ENCODE results near the gene WDR3. TPM values are rescaled to one million over a fixed set of nuclear protein-coding genes. Genes with fewer than 3 reads are reported as not detected.

The WDR3 gene
- total and polyA plus RNA-seq, 10 of the 15 experiments (the other 5 are each of a cell fraction or from before 2014, with no cell fraction given) = 24.0 to 66.5 (median 42.9) TPM

DNA sequence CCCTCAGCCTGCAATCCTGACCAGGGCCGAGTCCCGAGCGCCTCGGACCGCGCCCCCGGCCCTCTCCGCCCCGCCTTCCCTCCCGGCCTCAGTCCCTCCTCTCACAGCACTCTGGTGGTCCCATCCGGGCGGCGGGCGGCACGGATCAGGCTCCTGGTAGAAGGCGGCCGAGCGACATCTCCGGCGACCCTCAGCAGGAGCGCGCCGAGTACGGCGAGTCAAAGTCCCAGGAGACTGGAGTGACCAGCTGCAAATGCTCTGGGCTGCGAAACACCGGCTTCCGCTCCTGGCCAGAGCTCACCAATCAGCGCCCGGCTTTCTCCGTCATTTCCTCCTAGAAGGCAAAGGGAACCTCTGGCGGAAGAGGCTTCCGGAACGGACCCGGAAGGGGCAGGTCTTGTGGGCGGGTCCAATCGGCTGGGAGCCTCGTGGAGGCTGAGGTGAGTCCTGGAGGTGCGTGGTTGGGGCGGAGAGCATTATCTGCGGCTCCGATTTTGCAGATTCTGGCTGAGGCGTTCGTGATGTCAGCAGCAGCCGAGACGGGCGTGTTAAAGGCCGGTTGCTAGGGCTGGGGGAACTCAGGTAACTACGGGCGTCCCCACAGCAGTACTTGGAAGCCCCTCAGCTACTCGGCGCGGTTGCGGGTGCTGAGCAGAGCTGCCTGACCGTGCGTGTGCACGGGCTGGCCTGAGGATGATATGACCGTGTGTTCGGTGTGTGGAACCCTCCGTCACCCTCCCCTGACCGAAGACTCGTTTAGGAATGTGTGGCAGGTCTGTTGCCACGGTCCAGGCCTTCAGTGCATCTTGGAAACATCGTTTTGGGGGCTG lies at the start of gene WDR3, which contains the start of gene GDAP2 (continued):
- TF ChIP-seq, protein P1, sequence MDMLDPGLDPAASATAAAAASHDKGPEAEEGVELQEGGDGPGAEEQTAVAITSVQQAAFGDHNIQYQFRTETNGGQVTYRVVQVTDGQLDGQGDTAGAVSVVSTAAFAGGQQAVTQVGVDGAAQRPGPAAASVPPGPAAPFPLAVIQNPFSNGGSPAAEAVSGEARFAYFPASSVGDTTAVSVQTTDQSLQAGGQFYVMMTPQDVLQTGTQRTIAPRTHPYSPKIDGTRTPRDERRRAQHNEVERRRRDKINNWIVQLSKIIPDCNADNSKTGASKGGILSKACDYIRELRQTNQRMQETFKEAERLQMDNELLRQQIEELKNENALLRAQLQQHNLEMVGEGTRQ (IDR thresholded peaks at IDR 0.05; ENCODE audit: borderline replicate concordance, low read depth, low read length) = no peak
- TF ChIP-seq HDAC2 (IDR thresholded peaks at IDR 0.05) (no peak), RUNX3 (IDR thresholded peaks at IDR 0.05; ENCODE audit: low read length) (peak; percentile 71), SRF (IDR thresholded peaks at IDR 0.05; ENCODE audit: low read depth in 2 of 2, low read length in 2 of 2) (peak in 1 of 2 experiments; percentile 39; a peak in 1 of 4 replicates), SMAD5 (IDR thresholded peaks at IDR 0.05; ENCODE audit: low read depth) (peak; percentile 49; the same call in 1 of the 2 replicates), PML (IDR thresholded peaks at IDR 0.05; ENCODE audit: low read length) (peak; percentile 1; the same call in 1 of the 2 replicates), CREB1 (IDR thresholded peaks at IDR 0.05; ENCODE audit: low read depth) (peak; percentile 90), MEF2B (IDR thresholded peaks at IDR 0.05; ENCODE audit: partially characterized antibody, poor library complexity, severe bottlenecking) (peak; percentile 97), NBN (IDR thresholded peaks at IDR 0.05) (peak; percentile 43; the same call in 1 of the 2 replicates), POLR2A (IDR thresholded peaks at IDR 0.05; ENCODE audit: low read depth, low read length) (peak; percentile 83), DPF2 (IDR thresholded peaks at IDR 0.05) (peak; percentile 63; the same call in 1 of the 2 replicates), JUNB (IDR thresholded peaks at IDR 0.05) (no peak), CHD2 (IDR thresholded peaks at IDR 0.05; ENCODE audit: borderline replicate concordance, low read depth, low read length) (peak; percentile 56; the same call in 1 of the 2 replicates), IKZF2 (IDR thresholded peaks at IDR 0.05) (peak in 1 of 2 experiments; percentile 28; a peak in 1 of 4 replicates), TCF12 (IDR thresholded peaks at IDR 0.05; ENCODE audit: low read depth, low read length) (peak; percentile 67; the same call in 1 of the 2 replicates), PAX8 (IDR thresholded peaks at IDR 0.05) (no peak), NFYB (IDR thresholded peaks at IDR 0.05; ENCODE audit: insufficient read depth, low read depth, low read length) (peak; percentile 81), SP1 (IDR thresholded peaks at IDR 0.05; ENCODE audit: low read depth, low read length) (peak; percentile 42)
- TF ChIP-seq, protein P2, sequence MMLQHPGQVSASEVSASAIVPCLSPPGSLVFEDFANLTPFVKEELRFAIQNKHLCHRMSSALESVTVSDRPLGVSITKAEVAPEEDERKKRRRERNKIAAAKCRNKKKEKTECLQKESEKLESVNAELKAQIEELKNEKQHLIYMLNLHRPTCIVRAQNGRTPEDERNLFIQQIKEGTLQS (IDR thresholded peaks at IDR 0.05; ENCODE audit: borderline replicate concordance, extremely low read depth, low read depth, low read length) = no peak
- TF ChIP-seq, protein P3, sequence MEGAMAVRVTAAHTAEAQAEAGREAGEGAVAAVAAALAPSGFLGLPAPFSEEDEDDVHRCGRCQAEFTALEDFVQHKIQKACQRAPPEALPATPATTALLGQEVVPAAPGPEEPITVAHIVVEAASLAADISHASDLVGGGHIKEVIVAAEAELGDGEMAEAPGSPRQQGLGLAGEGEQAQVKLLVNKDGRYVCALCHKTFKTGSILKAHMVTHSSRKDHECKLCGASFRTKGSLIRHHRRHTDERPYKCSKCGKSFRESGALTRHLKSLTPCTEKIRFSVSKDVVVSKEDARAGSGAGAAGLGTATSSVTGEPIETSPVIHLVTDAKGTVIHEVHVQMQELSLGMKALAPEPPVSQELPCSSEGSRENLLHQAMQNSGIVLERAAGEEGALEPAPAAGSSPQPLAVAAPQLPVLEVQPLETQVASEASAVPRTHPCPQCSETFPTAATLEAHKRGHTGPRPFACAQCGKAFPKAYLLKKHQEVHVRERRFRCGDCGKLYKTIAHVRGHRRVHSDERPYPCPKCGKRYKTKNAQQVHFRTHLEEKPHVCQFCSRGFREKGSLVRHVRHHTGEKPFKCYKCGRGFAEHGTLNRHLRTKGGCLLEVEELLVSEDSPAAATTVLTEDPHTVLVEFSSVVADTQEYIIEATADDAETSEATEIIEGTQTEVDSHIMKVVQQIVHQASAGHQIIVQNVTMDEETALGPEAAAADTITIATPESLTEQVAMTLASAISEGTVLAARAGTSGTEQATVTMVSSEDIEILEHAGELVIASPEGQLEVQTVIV (IDR thresholded peaks at IDR 0.05; ENCODE audit: borderline replicate concordance, partially characterized antibody) = peak; percentile 69
- TF ChIP-seq, protein P4, sequence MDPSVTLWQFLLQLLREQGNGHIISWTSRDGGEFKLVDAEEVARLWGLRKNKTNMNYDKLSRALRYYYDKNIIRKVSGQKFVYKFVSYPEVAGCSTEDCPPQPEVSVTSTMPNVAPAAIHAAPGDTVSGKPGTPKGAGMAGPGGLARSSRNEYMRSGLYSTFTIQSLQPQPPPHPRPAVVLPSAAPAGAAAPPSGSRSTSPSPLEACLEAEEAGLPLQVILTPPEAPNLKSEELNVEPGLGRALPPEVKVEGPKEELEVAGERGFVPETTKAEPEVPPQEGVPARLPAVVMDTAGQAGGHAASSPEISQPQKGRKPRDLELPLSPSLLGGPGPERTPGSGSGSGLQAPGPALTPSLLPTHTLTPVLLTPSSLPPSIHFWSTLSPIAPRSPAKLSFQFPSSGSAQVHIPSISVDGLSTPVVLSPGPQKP (IDR thresholded peaks at IDR 0.05; ENCODE audit: low read depth, low read length) = 0 out of 2 replicates have a peak, but pooled peaks have one; percentile 45
- TF ChIP-seq, protein P5, sequence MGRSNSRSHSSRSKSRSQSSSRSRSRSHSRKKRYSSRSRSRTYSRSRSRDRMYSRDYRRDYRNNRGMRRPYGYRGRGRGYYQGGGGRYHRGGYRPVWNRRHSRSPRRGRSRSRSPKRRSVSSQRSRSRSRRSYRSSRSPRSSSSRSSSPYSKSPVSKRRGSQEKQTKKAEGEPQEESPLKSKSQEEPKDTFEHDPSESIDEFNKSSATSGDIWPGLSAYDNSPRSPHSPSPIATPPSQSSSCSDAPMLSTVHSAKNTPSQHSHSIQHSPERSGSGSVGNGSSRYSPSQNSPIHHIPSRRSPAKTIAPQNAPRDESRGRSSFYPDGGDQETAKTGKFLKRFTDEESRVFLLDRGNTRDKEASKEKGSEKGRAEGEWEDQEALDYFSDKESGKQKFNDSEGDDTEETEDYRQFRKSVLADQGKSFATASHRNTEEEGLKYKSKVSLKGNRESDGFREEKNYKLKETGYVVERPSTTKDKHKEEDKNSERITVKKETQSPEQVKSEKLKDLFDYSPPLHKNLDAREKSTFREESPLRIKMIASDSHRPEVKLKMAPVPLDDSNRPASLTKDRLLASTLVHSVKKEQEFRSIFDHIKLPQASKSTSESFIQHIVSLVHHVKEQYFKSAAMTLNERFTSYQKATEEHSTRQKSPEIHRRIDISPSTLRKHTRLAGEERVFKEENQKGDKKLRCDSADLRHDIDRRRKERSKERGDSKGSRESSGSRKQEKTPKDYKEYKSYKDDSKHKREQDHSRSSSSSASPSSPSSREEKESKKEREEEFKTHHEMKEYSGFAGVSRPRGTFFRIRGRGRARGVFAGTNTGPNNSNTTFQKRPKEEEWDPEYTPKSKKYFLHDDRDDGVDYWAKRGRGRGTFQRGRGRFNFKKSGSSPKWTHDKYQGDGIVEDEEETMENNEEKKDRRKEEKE (IDR thresholded peaks at IDR 0.05) = no peak
